HG03025 (cell line): Measurements from ENCODE around the gene DCDC2.
"Not testable (repeated sequence)": the region's sequence is repeated elsewhere in the genome, so short reads cannot be mapped to it uniquely, and the experiment has no call there.

Experiments used
- ATAC-seq: cut with Tn5 transposase; IDR thresholded peaks from one replicate; pipeline ENCODE4 v1.9.1; 2021; ENCODE audit warnings: mild to moderate bottlenecking, moderate library complexity; ENCODE audit not compliant: unreplicated experiment, low FRiP score

DCDC2 gene

DNA sequence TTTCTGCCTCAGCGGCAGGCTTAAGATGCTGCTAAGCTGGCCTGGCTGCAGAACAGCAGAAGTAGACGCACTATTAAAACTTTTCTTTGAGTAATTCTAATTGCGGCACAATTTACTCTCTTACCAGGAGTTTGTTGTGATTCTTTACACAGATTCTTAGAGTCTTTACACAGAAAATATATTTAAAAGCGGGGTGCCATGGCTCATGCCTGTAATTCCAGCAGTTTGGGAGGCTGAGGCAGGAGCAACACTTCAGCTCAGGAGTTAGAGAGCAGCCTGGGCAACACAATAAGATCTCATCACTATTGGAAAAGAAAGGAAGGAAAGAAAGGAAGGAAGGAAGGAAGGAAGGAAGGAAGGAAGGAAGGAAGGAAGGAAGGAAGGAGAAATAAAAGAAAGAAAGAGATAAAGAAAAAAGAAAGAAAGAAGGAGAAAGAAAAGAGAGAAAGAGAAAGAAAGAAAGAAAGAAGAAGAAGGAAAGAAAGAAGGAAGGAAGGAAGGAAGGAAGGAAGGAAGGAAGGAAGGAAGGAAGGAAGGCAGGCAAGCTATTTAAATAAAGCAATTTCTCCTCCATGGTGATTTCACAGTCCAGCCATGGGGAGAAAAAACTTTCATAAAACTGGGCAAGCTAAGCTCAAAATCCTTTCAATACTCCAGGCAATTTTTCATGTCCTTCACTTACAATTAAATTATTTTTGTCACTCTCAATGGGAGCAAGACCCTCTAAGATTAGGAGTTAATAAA, 23.8 kb upstream of the DCDC2 start:
- no peak for ATAC-seq

DNA sequence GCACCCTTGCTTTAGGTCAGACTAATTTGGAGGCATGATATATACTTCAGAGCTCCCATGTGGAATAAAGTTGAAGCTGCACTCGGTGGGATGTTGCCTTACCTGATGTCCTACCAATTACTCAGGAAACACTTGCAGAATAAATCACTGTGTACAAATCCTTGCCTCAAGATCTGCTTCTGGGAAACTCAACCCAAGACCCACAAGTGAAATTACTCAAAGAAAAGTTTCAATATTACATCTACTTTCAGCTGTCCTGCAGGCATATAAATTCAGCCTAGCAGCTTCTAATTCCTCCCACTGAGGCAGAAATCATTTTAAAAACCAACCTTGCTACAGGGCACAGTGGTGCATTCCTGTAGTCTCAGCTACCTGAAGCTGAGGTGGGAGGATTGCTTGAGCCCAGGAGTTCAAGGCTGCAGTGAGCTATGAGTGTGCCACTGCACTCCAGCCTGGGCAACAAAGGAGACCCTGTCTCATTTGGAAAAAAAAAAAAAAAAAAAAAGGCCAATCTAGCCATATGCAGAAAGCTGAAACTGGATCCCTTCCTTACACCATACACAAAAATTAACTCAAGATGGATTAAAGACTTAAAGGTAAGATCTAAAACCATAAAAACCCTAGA, 20.7 kb upstream of the DCDC2 start:
- ATAC-seq = no peak

DNA sequence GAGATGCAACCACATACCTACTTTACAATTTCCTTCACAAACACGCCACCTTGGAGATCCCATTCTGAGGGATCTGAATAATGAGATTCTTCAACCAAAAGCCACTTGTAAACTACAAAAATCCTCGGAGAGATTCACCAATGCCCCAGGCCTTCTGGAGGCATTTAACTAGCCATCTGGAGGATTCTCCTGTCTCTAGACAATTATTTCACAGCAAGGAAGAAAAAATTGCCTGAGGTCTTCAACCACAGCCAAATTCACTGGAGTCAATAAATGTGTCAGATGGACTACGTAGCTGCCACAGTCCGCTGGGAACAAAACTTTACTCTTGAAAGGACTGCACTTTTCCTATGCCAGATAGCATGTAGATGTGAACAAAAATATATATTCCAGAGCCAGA, 19.0 kb upstream of the DCDC2 start:
- ATAC-seq = no peak

DNA sequence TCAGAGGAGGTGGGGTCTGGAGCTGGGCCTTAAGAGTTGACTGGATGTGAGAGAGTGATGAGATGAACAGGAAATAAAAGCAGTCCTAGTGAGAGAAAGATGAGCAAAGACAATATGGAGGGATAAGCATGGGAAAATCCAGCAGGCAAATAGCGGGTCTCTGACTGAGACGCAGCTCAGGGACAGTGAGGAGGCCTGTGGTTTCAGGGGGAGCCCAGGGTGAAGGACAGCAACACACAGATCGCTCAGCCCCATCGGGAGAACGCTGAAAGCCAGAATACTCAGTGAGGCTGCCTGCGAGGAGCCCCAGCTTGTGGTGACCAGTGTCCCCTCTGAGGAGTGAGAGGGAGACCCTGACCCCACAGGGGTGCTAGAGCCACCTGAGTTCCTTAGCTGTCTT, 16.8 kb upstream of the DCDC2 start:
- ATAC-seq = no peak

DNA sequence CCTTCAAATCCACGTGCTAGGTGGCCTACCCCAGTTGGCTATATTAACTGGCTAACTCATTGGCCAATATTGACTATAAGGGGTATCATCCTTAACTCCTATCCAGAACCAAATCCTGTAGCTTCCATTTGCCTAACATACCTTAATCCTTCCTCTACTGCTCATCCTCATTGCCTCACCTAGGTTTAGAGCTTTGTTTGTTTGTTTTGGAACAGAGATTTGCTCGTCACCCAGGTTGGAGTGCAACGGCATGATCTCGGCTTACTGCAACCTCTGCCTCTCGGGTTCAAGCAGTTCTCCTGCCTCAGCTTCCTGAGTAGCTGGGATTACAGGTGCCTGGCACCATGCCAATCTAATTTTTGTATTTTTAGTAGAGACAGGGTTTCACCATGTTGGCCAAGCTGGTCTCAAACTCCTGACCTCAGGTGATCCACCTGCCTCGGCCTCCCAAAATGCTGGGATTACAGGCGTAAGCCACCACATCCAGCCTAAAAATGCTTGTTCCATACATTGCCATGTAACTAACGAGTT, 7.3 kb upstream of the DCDC2 start:
- not testable (repeated sequence) for ATAC-seq

DNA sequence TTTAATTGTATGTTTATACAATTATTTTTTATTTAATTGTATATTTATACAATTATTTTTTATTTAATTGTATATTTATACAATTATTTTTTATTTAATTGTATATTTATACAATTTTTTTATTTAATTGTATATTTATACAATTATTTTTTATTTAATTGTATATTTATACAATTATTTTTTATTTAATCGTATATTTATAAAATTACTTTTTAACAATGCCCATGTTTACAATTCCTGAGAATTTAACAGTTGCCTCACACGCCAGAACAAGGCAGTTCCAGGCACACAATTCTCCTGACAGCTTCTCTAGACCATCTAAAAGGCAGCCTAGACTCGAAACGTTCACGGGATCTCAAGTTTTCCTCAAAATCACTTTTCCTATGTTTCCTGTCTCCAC, 4.5 kb upstream of the DCDC2 start:
- ATAC-seq = not testable (repeated sequence)

DNA sequence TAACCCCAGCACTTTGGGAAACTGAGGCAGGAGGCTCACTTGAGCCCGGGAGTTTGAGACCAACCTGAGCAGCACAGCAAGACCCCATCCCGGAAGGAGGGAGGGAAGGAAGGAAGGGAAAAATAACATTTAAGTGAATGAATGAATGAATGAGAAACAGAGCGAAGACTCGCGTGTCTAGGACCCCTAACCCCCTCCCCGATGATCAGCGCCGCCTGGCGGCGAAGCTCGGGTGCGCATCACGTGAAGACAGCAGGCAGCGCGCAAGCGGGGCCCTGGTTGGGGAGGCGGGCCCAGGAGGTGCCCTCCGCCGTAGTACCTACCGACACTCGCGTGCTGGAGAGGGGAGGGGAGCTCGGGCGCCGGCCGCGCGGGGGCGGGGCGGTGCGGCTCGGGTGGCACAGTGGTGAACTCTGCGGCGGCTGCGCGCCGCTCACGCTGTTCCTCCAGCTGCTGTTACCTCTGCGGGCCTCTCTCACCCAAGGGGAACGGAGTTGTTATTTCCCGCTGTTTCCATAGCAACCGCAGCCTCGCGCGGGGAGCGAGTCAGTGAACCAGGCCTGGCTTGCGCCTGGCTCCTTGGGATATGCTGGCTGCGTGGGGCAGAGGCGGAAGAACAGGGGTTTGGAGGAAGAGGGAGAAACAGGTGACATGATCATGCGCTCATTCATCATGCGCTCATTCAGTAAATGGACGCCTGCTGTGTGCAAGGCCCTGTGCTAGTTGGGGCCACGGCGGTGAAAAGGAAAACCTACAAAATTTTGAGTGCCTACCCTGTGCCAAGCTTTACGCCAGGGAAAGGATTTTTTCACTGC, 2.0 kb upstream of the DCDC2 start:
- ATAC-seq = peak; percentile 86

DNA sequence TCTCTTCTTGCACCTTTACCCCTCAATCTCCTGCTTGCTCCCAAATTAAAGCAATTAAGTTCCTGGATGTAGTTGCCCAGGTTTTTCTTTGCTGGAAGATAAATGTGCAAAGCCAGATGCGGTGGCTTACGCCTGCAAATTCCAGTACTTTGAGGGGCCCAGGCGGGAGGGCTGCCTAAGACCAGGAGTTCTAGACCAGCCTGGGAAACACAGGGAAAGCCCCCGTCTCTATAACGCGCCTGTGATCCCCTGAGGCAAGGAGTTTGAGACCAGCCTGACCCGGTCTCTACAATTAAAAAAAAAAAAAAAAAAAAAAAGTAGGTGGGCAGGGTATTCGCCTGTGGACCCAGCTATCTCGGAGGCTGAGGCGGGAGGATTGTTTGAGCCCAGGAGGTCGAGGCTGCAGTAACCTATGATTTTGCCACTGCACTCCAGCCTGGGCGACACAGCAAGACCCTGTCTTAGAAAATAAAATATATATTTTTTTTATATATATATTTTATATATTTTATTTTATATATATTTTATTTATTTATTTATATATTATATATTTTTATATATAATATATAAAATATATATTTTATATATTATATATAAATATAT, 461 bp upstream of the DCDC2 start:
- no peak for ATAC-seq

DNA sequence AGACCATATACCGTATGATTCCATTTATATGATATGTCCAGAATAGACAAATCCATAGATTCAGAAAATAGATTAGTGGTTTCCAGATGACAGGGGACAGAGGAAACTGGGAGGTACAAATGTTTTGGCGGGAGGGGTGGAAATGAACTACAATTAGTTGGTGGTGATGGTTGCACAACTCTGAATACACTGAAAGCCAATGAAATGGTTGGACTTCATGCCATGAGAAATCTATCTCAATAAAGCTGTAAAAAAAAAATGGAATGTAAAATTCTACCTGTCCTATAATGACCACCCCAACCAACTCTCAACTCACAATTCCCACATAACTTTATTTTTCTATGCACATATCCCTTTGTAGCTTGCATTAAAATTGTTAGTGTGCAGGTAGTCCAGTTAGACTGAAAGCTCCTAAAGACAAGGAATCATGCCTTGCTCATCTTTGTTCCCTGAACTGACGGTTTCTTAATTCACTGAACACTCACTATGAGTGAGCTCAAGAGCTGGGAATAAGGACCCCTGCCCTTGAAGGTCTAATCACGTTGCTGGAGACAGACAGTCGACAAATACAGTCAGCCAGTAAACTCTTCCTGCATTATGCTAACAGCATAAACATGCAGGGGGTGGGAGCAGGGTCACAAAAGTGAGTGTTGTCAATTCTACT, 1.4 kb downstream of the DCDC2 start:
- ATAC-seq = no peak

DNA sequence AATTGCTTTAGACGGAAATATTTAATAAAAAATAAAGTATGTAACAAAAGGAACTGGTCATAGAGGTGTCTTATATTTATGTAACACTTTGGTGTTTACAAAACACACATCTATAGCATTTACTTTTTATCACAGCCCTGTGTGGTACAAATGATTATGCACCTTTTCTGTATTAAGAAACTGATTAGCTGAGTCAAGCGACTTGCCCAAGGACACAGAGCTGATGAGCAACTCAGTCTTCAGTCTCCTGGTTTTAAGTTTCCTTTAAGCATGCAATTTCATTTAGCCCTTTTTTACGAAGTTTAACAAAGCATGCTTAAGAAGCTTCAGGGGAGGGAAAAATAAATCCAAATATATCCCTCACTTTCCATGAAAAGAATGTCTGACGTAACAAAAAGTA, 2.5 kb downstream of the DCDC2 start:
- no peak for ATAC-seq

DNA sequence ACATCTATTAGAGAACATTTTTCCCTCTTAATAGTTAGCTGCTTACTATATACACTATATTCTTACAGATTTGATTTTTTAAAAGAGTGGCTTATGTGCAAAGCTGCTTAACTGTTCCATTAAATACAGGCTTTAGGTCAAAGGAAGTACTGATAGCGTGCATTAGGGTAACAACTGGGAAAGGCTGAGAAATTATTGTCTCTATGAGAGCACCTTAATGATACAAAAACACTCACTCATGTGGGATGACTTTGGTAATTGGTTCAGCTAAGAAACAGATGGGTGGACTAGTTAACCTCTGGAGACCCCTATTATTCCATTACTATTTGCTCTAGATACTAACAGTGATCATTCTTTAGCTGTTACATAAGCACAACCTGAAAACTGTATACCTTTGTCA, 4.0 kb downstream of the DCDC2 start:
- no peak for ATAC-seq

DNA sequence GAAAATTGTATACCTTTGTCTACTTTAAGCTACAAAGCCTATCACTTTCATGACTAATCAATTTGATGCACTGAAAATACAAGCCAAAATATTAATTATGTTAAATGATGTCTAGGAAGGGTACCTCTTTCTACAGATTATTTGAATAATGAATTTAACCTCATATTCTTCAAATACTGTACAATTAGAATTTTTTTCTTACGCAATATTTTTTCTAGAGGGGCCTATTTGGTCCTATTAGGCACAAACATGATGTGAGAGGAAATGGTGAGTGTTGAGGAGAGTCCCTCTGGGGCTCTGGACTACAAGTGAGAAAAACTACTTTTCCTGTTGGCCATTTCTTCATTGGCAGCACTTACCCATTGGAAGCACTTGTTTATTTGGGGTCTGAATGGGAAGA, 5.4 kb downstream of the DCDC2 start:
- ATAC-seq = no peak

DNA sequence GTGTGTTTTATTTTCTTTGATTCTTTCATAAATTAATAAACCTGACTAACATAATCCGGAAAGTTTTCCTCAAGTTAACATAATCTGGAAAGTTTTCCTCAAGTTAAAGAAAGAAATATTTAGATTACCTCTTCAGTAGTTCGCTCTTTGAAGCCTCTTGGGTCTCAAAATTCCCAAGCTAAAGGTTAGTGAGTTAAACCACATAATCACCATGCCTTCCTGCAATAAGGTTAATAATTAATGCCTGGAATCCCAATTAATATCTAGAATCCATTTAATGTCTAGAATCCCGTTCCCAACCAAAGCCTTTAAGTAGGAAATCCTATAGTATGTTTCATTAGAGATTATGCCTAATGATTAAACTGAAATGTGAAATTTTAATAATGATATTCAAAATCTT, 12.9 kb downstream of the DCDC2 start:
- no peak for ATAC-seq

DNA sequence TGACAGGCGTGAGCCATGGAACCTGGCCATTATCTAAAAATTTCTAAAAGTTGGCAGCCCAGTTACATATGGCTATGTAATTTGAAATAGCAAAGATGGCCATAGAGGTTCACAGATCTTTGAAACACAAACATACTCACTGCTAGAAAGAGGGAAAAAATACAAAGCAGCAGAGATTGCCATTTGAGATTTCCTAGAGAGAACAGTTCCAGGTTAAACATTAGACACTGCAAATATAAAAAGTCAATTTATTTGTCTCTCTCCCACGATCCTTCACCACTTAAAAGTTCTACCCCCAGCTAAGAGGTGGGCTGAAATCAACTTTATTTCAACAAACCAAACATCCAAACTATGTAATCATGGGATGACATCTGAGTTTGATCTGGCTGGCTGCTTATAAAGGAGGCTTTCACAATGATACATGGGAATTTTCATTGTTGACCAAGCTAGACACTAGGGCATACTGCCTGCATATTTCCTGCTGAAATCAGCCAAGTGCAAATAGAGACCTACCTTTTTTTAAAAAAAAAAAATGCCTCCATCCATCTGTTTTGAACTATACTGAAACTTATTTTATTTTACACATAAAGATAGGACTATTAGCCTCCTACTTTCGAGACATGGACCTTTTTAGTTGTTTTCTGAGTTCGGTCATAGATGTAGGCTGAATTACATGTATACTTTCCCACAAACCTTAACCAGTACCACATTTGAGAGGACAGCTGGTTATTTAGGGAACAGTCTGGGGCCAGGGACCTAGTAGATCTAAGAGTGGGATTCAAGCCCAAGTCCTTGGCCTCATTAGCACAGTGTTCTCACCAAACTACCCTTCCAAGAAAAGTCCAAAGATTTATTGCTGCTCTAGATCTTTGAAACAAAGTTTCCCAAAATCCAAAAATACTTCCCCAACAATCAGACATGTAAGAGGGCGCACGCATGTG, 16.6 kb downstream of the DCDC2 start:
- ATAC-seq = no peak

DNA sequence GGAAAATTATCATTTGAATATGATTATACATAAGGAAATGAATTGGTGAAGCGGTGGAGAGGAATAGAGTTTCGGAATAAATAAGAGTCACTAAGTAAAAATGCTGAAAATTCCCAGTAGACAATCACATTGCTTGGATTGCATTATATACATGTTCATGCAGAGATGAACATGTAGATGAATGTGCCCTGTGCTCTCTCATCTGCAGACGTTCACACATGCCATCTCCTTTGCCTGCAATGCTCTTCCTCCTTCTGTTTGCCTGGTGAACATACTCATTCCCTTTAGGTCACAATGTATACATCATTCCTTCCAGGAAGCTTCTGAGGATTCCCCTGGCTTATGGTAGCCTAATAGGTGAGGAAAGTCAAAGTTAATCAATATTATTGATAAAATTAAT, 17.9 kb downstream of the DCDC2 start:
- no peak for ATAC-seq

DNA sequence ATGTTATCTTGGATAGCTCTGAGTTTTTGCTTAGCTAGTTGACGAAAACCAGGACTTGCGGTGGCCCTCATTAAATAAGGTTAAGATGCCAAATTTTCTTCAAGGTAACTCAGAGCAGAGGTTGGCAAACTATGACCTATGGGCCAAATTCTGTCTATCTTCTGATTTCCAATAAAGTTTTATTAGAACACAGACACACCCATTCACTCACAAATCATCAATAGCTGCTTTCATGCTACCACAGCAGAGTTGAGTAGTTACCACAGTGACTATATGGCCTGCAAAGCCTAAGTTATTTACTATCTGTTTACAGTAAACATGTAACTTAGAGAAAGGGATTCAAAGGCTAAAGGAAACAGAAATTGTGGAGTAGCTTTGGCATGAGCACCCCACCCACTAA, 23.6 kb downstream of the DCDC2 start:
- ATAC-seq = no peak

DNA sequence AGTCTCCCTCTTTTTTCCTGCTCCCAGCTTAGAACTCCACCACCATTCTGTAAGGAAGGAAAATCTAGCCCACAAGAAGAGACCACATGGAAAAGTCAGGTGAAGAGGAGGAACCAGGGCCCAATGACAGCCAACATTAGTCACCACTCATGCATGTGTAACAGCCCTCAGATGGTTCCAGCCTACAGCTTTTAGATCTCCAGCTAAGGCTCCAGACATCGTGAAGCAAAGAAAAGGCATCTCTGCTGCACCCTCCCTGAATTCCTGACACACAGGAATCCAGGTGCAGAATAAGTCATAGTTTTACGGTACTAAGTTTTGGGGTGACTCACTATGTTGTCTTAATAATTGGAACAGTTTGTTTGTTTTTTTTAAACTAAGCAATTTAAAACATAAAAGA, 25.5 kb downstream of the DCDC2 start:
- no peak for ATAC-seq

DNA sequence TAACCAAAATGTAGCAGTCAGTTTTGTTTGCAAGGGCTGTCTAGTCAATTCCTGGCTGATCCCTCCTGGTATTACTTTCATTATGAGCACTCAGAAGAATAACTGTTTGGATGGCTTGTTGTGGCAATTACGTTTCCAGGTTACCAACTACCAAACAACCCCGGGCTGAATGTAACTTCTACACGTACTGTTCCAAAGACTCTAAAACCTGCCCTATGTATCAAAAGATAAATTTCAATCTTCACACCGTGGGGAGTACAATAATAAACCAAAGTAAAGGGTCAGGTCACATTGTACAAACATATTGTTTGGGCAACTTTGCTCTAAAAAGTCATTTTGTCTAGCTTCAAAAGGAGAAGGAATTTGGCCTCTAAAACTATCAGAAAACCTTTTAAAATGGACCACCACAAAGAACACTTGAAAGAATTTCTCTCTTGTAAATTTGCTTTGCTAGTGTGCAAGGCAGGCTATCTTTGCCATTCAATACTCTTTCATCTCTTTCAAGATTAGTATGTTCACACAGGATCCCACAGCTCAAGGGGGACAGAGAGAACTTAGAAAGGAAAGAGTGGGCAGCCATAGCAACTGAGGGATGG, 27.6 kb downstream of the DCDC2 start:
- ATAC-seq = no peak

DNA sequence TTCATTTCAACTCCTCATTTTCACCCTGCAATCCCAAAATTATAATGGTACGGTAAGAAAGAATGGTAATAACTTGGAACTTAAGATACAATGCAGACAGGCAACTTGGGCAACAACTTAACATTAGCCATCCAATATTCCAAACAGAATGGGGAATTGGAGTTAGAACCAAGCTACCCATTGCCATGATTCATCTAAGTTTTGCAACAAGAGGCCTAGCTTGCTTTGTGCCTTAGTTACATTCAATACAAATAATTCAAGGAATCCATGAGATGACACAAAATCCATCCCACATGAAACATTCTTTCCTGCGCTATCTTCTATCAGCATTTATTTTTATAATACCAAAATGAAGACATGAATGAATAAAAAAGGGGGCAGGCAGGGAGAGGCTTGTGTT, 28.4 kb downstream of the DCDC2 start:
- no peak for ATAC-seq
